Endothelial cell of umbilical vein (primary cell): Measurements from ENCODE around the gene KIAA0930. TPM values are rescaled to one million over a fixed set of nuclear protein-coding genes. Genes with fewer than 3 reads are reported as not detected.

Experiments used
- BruUV-seq: library from RNA; stranded (reverse); fragments of 400-500 nt; replicated peaks from 2 replicates; lab custom pipeline; 2021; lab: Mats Ljungman, UMichigan
- CTCF ChIA-PET: fragments of 300-600, 350-600 bp; sonication (Branson Sonifier 250); formaldehyde crosslinking; loops from one replicate; lab custom pipeline; 2021; ENCODE audit warnings: antibody characterized with exemption, inconsistent platforms; lab: Charles Lee
- POLR2A ChIA-PET: fragments of 300-600, 350-600 bp; sonication (Branson Sonifier 250); formaldehyde crosslinking; loops from one replicate; lab custom pipeline; 2021; ENCODE audit warnings: antibody characterized with exemption, inconsistent platforms; lab: Charles Lee
- DNase-seq: peaks from one replicate; pipeline ENCODE4 v3.0.0-alpha.2; 2011; ENCODE audit warnings: low read depth, low spot score
- FAIRE-seq: peaks from 2 replicates; lab custom pipeline; 2011; peaks lifted over from hg19 to GRCh38; lab: Jason Lieb, UNC
- H2AFZ ChIP-seq: 2 replicates; pipeline ENCODE4 v1.6.0; 2012; ENCODE audit warnings: low read depth, low read length, control low read depth, inconsistent platforms
- H3K27ac ChIP-seq: 2 replicates; pipeline ENCODE4 v1.5.1; 2011; ENCODE audit warnings: low read depth, mild to moderate bottlenecking, control low read depth, low read length, moderate library complexity; ENCODE audit not compliant: insufficient read depth
- H3K27me3 ChIP-seq, 2 experiments: 2 replicates each; pipeline versions ENCODE4 v1.6.0 to v1.6.1; 2011; ENCODE audit warnings: low read length in 2 of 2, mixed read lengths in 1 of 2; ENCODE audit not compliant: control insufficient read depth in 2 of 2, insufficient read depth in 2 of 2
- H3K36me3 ChIP-seq, 2 experiments: 2 replicates in 1 of 2; 3 replicates in 1 of 2; pipeline ENCODE4 v1.5.1; 2011; ENCODE audit warnings: low read length in 2 of 2, mild to moderate bottlenecking in 1 of 2, moderate library complexity in 1 of 2; ENCODE audit not compliant: control insufficient read depth in 2 of 2, insufficient read depth in 2 of 2; ENCODE audit errors: extremely low read depth in 1 of 2
- H3K4me1 ChIP-seq: 3 replicates; pipeline ENCODE4 v1.5.1; 2011; ENCODE audit warnings: mild to moderate bottlenecking, low read length; ENCODE audit not compliant: control insufficient read depth, insufficient read depth; ENCODE audit errors: extremely low read depth
- H3K4me2 ChIP-seq: 2 replicates; pipeline ENCODE4 v1.6.1; 2011; ENCODE audit warnings: low read length, control low read depth, mixed read lengths; ENCODE audit not compliant: insufficient read depth
- H3K4me3 ChIP-seq, 3 experiments: fragments of 200-600 bp in 1 of 3; sonication (generic), shearing (Covaris generic) in 1 of 3; replicated peaks in 1 of 3; 2 replicates each; pipeline ENCODE4 v1.5.1; 2011 to 2016; ENCODE audit warnings: control low read depth in 3 of 3, low read length in 3 of 3, mild to moderate bottlenecking in 2 of 3, inconsistent platforms in 1 of 3, low read depth in 1 of 3, moderate library complexity in 1 of 3; ENCODE audit not compliant: insufficient read depth in 1 of 3
- H3K79me2 ChIP-seq: 2 replicates; pipeline ENCODE4 v1.6.0; 2012; ENCODE audit warnings: low read length, inconsistent platforms; ENCODE audit not compliant: control insufficient read depth, insufficient read depth
- H3K9ac ChIP-seq: replicated peaks from 2 replicates; pipeline ENCODE3; 2011; ENCODE audit warnings: low read length, control low read depth; ENCODE audit not compliant: insufficient read depth; ENCODE audit errors: extremely low read depth
- H3K9me1 ChIP-seq: replicated peaks from 3 replicates; pipeline ENCODE4 v1.6.0; 2011; ENCODE audit warnings: mild to moderate bottlenecking, low read length; ENCODE audit not compliant: control insufficient read depth, insufficient read depth; ENCODE audit errors: extremely low read depth
- H3K9me3 ChIP-seq: replicated peaks from 2 replicates; pipeline ENCODE4 v1.5.1; 2012; ENCODE audit warnings: low read length, inconsistent platforms; ENCODE audit not compliant: control insufficient read depth, insufficient read depth
- H4K20me1 ChIP-seq: replicated peaks from 2 replicates; pipeline ENCODE3; 2011; ENCODE audit warnings: mild to moderate bottlenecking, low read length; ENCODE audit not compliant: control insufficient read depth, insufficient read depth; ENCODE audit errors: extremely low read depth
- EZH2 ChIP-seq: IDR thresholded peaks from 2 replicates; pipeline ENCODE4 v1.6.1; 2012; ENCODE audit warnings: borderline replicate concordance, low read depth, mild to moderate bottlenecking, moderate library complexity, low read length, inconsistent platforms; ENCODE audit not compliant: severe bottlenecking
- FOS ChIP-seq: IDR thresholded peaks from 2 replicates; pipeline ENCODE4 v1.6.1; 2011; ENCODE audit warnings: mild to moderate bottlenecking, low read length, moderate library complexity, borderline replicate concordance; ENCODE audit not compliant: insufficient read depth
- GATA2 ChIP-seq: IDR thresholded peaks from 2 replicates; pipeline ENCODE4 v1.7.0; 2011; ENCODE audit warnings: low read depth, mild to moderate bottlenecking, moderate library complexity, mixed read lengths, low read length; ENCODE audit not compliant: insufficient read length, insufficient read depth
- JUN ChIP-seq: IDR thresholded peaks from 2 replicates; pipeline ENCODE4 v1.6.1; 2011; ENCODE audit warnings: borderline replicate concordance, low read depth; ENCODE audit not compliant: insufficient read length, insufficient read depth
- MYC ChIP-seq: IDR thresholded peaks from one replicate; pipeline ENCODE4 v1.6.1; 2011; ENCODE audit warnings: mild to moderate bottlenecking, low read depth, low read length
- POLR2A ChIP-seq: IDR thresholded peaks from 2 replicates; pipeline ENCODE4 v1.6.1; 2012; ENCODE audit warnings: low read depth, mild to moderate bottlenecking, control low read depth, low read length
- POLR2AphosphoS5 ChIP-seq: IDR thresholded peaks from 2 replicates; pipeline ENCODE4 v1.6.1; 2012; ENCODE audit warnings: low read depth, mild to moderate bottlenecking, control low read depth, low read length, moderate library complexity; ENCODE audit not compliant: insufficient read depth
- dilution Hi-C: fragments of 300-500 bp; cut with MboI; formaldehyde crosslinking; loops from one replicate; pipeline ENCODE4 v1.15.0; 2019; ENCODE audit warnings: low sequenced_read_pairs; ENCODE audit not compliant: extremely low pct_ligation_motif_present
- intact Hi-C: fragments of 100-400 bp; cut with micrococcal nuclease; formaldehyde crosslinking; loops from one replicate; pipeline ENCODE4 v1.10.0; 2022
- polyA plus RNA-seq, 4 experiments: library from polyadenylated mRNA; depleted of rRNA in 3 of 4; stranded (reverse) in 3 of 4; unstranded in 1 of 4; fragments of >200 nt; gene quantifications; 2 replicates each; pipeline versions ENCODE4 v1.2.1 to v1.2.3, GENCODE V29; 2011 to 2012; ENCODE audit warnings: missing spikeins in 1 of 4
- total RNA-seq: library from RNA; stranded (reverse); gene quantifications from 2 replicates; pipeline ENCODE4 v1.2.3, GENCODE V29; 2021
- TF ChIP-seq, protein P1 (sequence below): IDR thresholded peaks from 2 replicates; pipeline ENCODE4 v1.6.1; 2011; ENCODE audit not compliant: insufficient read depth, insufficient read length
- TF ChIP-seq, protein P2 (sequence below), 2 donors: IDR thresholded peaks; 1 replicate in 1 of 2; 2 replicates in 1 of 2; pipeline ENCODE4 v1.5.1; 2011; ENCODE audit warnings: low read length in 2 of 2, mild to moderate bottlenecking in 2 of 2, moderate library complexity in 2 of 2, control low read depth in 1 of 2, inconsistent platforms in 1 of 2, low read depth in 1 of 2; ENCODE audit not compliant: insufficient read depth in 1 of 2; ENCODE audit errors: extremely low read depth in 1 of 2

The KIAA0930 gene
- total and polyA plus RNA-seq, 2 donors (not counting 3 experiments of a cell fraction or from before 2014, with no cell fraction given) = 37.9 to 53.6 TPM

DNA sequence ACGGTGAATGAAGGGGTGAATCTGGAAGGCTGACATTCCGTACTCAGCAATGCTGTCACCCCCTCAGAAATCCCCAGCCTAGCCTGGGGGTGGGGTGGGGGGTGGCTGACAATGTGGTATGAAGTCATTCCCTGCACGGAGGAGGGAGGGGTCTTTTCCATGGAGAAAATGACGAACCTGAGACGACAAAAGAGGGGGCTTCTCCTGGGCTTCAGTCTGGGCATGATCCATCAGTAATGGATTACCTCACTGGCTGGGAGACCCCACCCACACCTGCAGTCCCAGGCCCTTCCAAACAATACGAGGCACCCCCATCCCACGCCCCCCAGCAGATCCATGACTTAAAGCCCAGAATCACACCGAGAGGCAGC, 1.0 kb downstream of the KIAA0930 start:
- Histone ChIP-seq H3K27me3 (no peaks in the 10 kb centered on the region), H3K27ac (no peak overlapping the region), H3K9me3 (no peaks in the 10 kb centered on the region), H3K9ac (peak overlapping the region; percentile 57), H3K4me2 (peak overlapping the region; percentile 73), H3K9me1 (no peaks in the 10 kb centered on the region), H3K79me2 (no peaks in the 10 kb centered on the region), H3K4me3 (peak overlapping the region in 1 of 3 experiments; percentile 68), H4K20me1 (no peaks in the 10 kb centered on the region), H2AFZ (no peak overlapping the region), H3K36me3 (no peaks in the 10 kb centered on the region), H3K4me1 (peaks cover 10% of the 10 kb centered on the region)
- intact Hi-C loops = loop anchor here (5.0 kb wide), 1 partner anchor 77 kb away; the partner anchor contains the start of gene NUP50
- DNase-seq (no peak), FAIRE-seq (no peak)
- POLR2A ChIA-PET = no interaction called here
- BruUV-seq = no TSS peak
- TF ChIP-seq FOS (no peak), MYC (no peak), EZH2 (no peak), JUN (no peak), POLR2AphosphoS5 (no peak), POLR2A (no peak), GATA2 (no peak)
- TF ChIP-seq, protein P1, sequence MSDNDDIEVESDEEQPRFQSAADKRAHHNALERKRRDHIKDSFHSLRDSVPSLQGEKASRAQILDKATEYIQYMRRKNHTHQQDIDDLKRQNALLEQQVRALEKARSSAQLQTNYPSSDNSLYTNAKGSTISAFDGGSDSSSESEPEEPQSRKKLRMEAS = no peak
- TF ChIP-seq, protein P2, sequence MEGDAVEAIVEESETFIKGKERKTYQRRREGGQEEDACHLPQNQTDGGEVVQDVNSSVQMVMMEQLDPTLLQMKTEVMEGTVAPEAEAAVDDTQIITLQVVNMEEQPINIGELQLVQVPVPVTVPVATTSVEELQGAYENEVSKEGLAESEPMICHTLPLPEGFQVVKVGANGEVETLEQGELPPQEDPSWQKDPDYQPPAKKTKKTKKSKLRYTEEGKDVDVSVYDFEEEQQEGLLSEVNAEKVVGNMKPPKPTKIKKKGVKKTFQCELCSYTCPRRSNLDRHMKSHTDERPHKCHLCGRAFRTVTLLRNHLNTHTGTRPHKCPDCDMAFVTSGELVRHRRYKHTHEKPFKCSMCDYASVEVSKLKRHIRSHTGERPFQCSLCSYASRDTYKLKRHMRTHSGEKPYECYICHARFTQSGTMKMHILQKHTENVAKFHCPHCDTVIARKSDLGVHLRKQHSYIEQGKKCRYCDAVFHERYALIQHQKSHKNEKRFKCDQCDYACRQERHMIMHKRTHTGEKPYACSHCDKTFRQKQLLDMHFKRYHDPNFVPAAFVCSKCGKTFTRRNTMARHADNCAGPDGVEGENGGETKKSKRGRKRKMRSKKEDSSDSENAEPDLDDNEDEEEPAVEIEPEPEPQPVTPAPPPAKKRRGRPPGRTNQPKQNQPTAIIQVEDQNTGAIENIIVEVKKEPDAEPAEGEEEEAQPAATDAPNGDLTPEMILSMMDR (IDR thresholded peaks at IDR 0.05; ENCODE audit: extremely low read depth in 1 of 2, insufficient read depth in 1 of 2, low read depth in 1 of 2, low read length in 2 of 2) = no peak
- dilution Hi-C loops = no loop called here
- CTCF ChIA-PET = no interaction called here
